Vagina (tissue), 2 donors: ENCODE results near the gene TCEAL3. TPM values are rescaled to one million over a fixed set of nuclear protein-coding genes. Genes with fewer than 3 reads are reported as not detected.

Experiments used
- DNase-seq, 2 donors: peaks; one replicate each; pipeline ENCODE4 v3.0.0-alpha.2; 2017; ENCODE audit errors: extremely low spot score in 2 of 2
- H3K27ac ChIP-seq: fragments of 200-600 bp; sonication (generic); one replicate; pipeline ENCODE4 v1.5.1; 2019
- H3K27me3 ChIP-seq: fragments of 200-600 bp; sonication (generic); one replicate; pipeline ENCODE4 v1.5.1; 2019
- H3K36me3 ChIP-seq, 2 donors: fragments of 200-600 bp; sonication (generic); one replicate each; pipeline ENCODE4 v1.5.1; 2017 to 2019
- H3K4me1 ChIP-seq: fragments of 200-600 bp; sonication (generic); one replicate; pipeline ENCODE4 v1.5.1; 2019
- H3K4me3 ChIP-seq, 2 donors: fragments of 200-600 bp; sonication (generic); 1 replicate in 1 of 2; 2 replicates in 1 of 2; pipeline ENCODE4 v1.5.1; 2016 to 2019
- H3K9me3 ChIP-seq: fragments of 200-600 bp; sonication (generic); one replicate; pipeline ENCODE4 v1.5.1; 2019
- CTCF ChIP-seq, 3 experiments: fragments of 450-650 bp in 2 of 3; fragments of 200-600 bp in 1 of 3; sonication (generic) in 1 of 3; IDR thresholded peaks; one replicate each; pipeline ENCODE4 v1.5.1; 2017 to 2019; ENCODE audit warnings: antibody characterized with exemption in 3 of 3, mild to moderate bottlenecking in 2 of 3, moderate library complexity in 2 of 3
- POLR2A ChIP-seq, 2 donors: fragments of 450-650 bp; IDR thresholded peaks; one replicate each; pipeline ENCODE4 v1.6.1; 2017; ENCODE audit warnings: antibody characterized with exemption in 2 of 2, mild to moderate bottlenecking in 2 of 2, moderate library complexity in 2 of 2
- POLR2AphosphoS5 ChIP-seq, 2 donors: sonication (generic); formaldehyde crosslinking; IDR thresholded peaks; one replicate each; pipeline ENCODE4 v1.9.0; 2017; ENCODE audit warnings: antibody characterized with exemption in 2 of 2, mild to moderate bottlenecking in 2 of 2, low read depth in 1 of 2; ENCODE audit not compliant: insufficient read depth in 1 of 2
- intact Hi-C: fragments of 100-400 bp; cut with DNase I; formaldehyde crosslinking; loops from one replicate; pipeline ENCODE4 v1.15.1; 2023
- total RNA-seq: library from RNA; depleted of rRNA; stranded (reverse); fragments of >200 nt; gene quantifications from one replicate; pipeline ENCODE4 v1.2.3, GENCODE V29; 2016

The TCEAL3 gene
- 32.7 TPM for total RNA-seq

GRCh38 chrX:103607364-103608305 lies at the start of gene TCEAL3:
TSS of gene TCEAL3 (plus strand) at chrX:103607963. CDS start at chrX:103609065, 1,102 bp downstream.
- peak within 1 kb of the TSS; percentile 59 for H3K4me3 ChIP-seq
- no peaks in the 10 kb centered on the region for H3K9me3 ChIP-seq
- no peaks in the 10 kb centered on the region for H3K27me3 ChIP-seq
- peak within 1 kb of the TSS; percentile 89 for H3K27ac ChIP-seq
- H3K36me3 ChIP-seq = no peaks in the 10 kb centered on the region
- intact Hi-C loops = no loop called here
- no peak for DNase-seq
- peaks cover 5% of the 10 kb centered on the region for H3K4me1 ChIP-seq
- TF ChIP-seq CTCF (IDR thresholded peaks at IDR 0.05) (no peak), POLR2AphosphoS5 (IDR thresholded peaks at IDR 0.05; ENCODE audit: insufficient read depth in 1 of 2, low read depth in 1 of 2) (peak in 1 of 2 donors; percentile 71), POLR2A (IDR thresholded peaks at IDR 0.05) (peak in 1 of 2 donors; percentile 17)

GRCh38 chrX:103560256-103560655 lies 47.5 kb upstream of the TCEAL3 start:
- TF ChIP-seq CTCF (IDR thresholded peaks at IDR 0.05) (no peak), POLR2A (IDR thresholded peaks at IDR 0.05) (no peak), POLR2AphosphoS5 (IDR thresholded peaks at IDR 0.05; ENCODE audit: insufficient read depth in 1 of 2, low read depth in 1 of 2) (no peak)
- Histone ChIP-seq H3K27ac (no peak overlapping the region), H3K9me3 (no peaks in the 10 kb centered on the region), H3K4me3 (no peak overlapping the region), H3K36me3 (no peaks in the 10 kb centered on the region), H3K4me1 (no peaks in the 10 kb centered on the region), H3K27me3 (no peaks in the 10 kb centered on the region)
- intact Hi-C loops = no loop called here
- DNase-seq = no peak

GRCh38 chrX:103562801-103563200 lies 45.0 kb upstream of the TCEAL3 start:
- intact Hi-C loops = no loop called here
- no peaks in the 10 kb centered on the region for H3K4me1 ChIP-seq
- TF ChIP-seq POLR2AphosphoS5 (IDR thresholded peaks at IDR 0.05; ENCODE audit: insufficient read depth in 1 of 2, low read depth in 1 of 2) = no peak
- no peak for TF ChIP-seq POLR2A (IDR thresholded peaks at IDR 0.05)
- no peak for TF ChIP-seq CTCF (IDR thresholded peaks at IDR 0.05)
- no peaks in the 10 kb centered on the region for H3K9me3 ChIP-seq
- no peaks in the 10 kb centered on the region for H3K36me3 ChIP-seq
- no peak for DNase-seq
- no peaks in the 10 kb centered on the region for H3K27me3 ChIP-seq
- no peak overlapping the region for H3K4me3 ChIP-seq
- H3K27ac ChIP-seq = no peak overlapping the region

- no peak overlapping the region for H3K27ac ChIP-seq
- TF ChIP-seq POLR2AphosphoS5 (IDR thresholded peaks at IDR 0.05; ENCODE audit: insufficient read depth in 1 of 2, low read depth in 1 of 2) (no peak), POLR2A (IDR thresholded peaks at IDR 0.05) (no peak), CTCF (IDR thresholded peaks at IDR 0.05) (no peak)
- no peak for DNase-seq
- H3K27me3 ChIP-seq = no peaks in the 10 kb centered on the region
- intact Hi-C loops = no loop called here
- no peaks in the 10 kb centered on the region for H3K4me1 ChIP-seq
- H3K36me3 ChIP-seq = no peaks in the 10 kb centered on the region
- H3K4me3 ChIP-seq = no peak overlapping the region
- no peaks in the 10 kb centered on the region for H3K9me3 ChIP-seq
Measured at GRCh38 chrX:103565197-103565596, 42.6 kb upstream of the TCEAL3 start.

GRCh38 chrX:103565752-103566151 lies 42.0 kb upstream of the TCEAL3 start:
- Histone ChIP-seq H3K4me1 (no peaks in the 10 kb centered on the region), H3K27me3 (no peaks in the 10 kb centered on the region), H3K27ac (no peak overlapping the region), H3K4me3 (no peak overlapping the region), H3K36me3 (no peaks in the 10 kb centered on the region), H3K9me3 (no peaks in the 10 kb centered on the region)
- DNase-seq = no peak
- intact Hi-C loops = no loop called here
- TF ChIP-seq POLR2AphosphoS5 (IDR thresholded peaks at IDR 0.05; ENCODE audit: insufficient read depth in 1 of 2, low read depth in 1 of 2) (no peak), CTCF (IDR thresholded peaks at IDR 0.05) (no peak), POLR2A (IDR thresholded peaks at IDR 0.05) (no peak)
